ENCODE measurements around the gene CCRL2. TPM values are rescaled to one million over a fixed set of nuclear protein-coding genes. Genes with fewer than 3 reads are reported as not detected.

CCRL2 gene
- total and polyA plus RNA-seq, 11 donors: 0.70 to 8.1 (median 1.7) TPM

DNA sequence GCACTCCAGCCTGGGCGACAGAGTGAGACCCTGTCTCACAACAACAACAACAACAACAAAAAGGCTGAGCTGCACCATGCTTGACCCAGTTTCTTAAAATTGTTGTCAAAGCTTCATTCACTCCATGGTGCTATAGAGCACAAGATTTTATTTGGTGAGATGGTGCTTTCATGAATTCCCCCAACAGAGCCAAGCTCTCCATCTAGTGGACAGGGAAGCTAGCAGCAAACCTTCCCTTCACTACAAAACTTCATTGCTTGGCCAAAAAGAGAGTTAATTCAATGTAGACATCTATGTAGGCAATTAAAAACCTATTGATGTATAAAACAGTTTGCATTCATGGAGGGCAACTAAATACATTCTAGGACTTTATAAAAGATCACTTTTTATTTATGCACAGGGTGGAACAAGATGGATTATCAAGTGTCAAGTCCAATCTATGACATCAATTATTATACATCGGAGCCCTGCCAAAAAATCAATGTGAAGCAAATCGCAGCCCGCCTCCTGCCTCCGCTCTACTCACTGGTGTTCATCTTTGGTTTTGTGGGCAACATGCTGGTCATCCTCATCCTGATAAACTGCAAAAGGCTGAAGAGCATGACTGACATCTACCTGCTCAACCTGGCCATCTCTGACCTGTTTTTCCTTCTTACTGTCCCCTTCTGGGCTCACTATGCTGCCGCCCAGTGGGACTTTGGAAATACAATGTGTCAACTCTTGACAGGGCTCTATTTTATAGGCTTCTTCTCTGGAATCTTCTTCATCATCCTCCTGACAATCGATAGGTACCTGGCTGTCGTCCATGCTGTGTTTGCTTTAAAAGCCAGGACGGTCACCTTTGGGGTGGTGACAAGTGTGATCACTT is 34.3 kb upstream of the CCRL2 start:
- Histone ChIP-seq H3K9me3 (no peaks in the 10 kb centered on the region), H3K36me3 (no peaks in the 10 kb centered on the region), H3K4me1 (peaks cover 0 to 59% (median 0%) of the 10 kb centered on the region in 12 donors), H3K4me3 (peak overlapping the region in 2 of 12 donors; percentile 28 to 53), H3K27ac (no peak overlapping the region), H3K27me3 (peaks cover 0 to 22% (median 0%) of the 10 kb centered on the region in 9 donors)
- TF ChIP-seq, protein P1, sequence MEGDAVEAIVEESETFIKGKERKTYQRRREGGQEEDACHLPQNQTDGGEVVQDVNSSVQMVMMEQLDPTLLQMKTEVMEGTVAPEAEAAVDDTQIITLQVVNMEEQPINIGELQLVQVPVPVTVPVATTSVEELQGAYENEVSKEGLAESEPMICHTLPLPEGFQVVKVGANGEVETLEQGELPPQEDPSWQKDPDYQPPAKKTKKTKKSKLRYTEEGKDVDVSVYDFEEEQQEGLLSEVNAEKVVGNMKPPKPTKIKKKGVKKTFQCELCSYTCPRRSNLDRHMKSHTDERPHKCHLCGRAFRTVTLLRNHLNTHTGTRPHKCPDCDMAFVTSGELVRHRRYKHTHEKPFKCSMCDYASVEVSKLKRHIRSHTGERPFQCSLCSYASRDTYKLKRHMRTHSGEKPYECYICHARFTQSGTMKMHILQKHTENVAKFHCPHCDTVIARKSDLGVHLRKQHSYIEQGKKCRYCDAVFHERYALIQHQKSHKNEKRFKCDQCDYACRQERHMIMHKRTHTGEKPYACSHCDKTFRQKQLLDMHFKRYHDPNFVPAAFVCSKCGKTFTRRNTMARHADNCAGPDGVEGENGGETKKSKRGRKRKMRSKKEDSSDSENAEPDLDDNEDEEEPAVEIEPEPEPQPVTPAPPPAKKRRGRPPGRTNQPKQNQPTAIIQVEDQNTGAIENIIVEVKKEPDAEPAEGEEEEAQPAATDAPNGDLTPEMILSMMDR (IDR thresholded peaks at IDR 0.05): peak in 11 of 12 donors; percentile 13 to 48 (median 33)
- no peak for TF ChIP-seq POLR2A (IDR thresholded peaks at IDR 0.05)
- ATAC-seq (peak in 1 of 4 donors; percentile 48), DNase-seq (no peak)
- 88 to 92% (median 91%) methylated on average over 9 of the region's 9 CpGs for WGBS, 4 donors
- intact Hi-C loops (cut with DNase I): loop anchor here (5.0 to 10.0 kb wide), 9 partner anchors 52 to 608 kb away; partner anchors contain the start of gene CXCR6 (in 1 of the 10)

DNA sequence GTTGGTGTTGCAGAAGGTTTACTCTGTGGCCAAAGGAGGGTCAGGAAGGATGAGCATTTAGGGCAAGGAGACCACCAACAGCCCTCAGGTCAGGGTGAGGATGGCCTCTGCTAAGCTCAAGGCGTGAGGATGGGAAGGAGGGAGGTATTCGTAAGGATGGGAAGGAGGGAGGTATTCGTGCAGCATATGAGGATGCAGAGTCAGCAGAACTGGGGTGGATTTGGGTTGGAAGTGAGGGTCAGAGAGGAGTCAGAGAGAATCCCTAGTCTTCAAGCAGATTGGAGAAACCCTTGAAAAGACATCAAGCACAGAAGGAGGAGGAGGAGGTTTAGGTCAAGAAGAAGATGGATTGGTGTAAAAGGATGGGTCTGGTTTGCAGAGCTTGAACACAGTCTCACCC is 32.3 kb upstream of the CCRL2 start:
- H3K9me3 ChIP-seq: no peaks in the 10 kb centered on the region
- peak overlapping the region in 1 of 12 donors; percentile 19 for H3K4me3 ChIP-seq
- no peak for TF ChIP-seq POLR2A (IDR thresholded peaks at IDR 0.05)
- TF ChIP-seq, protein P1 (IDR thresholded peaks at IDR 0.05): no peak
- DNase-seq: no peak
- WGBS, 4 donors: 83 to 93% (median 86%) methylated on average over 3 of the region's 3 CpGs
- ATAC-seq: no peak
- H3K4me1 ChIP-seq: peaks cover 0 to 46% (median 0%) of the 10 kb centered on the region in 12 donors
- intact Hi-C loops (cut with DNase I): loop anchor here (5.0 to 10.0 kb wide), 10 partner anchors 50 to 610 kb away; partner anchors contain the start of gene CXCR6 (in 1 of the 10)
- no peaks in the 10 kb centered on the region for H3K36me3 ChIP-seq
- H3K27ac ChIP-seq: no peak overlapping the region
- H3K27me3 ChIP-seq: peaks cover 0 to 13% (median 0%) of the 10 kb centered on the region in 9 donors

DNA sequence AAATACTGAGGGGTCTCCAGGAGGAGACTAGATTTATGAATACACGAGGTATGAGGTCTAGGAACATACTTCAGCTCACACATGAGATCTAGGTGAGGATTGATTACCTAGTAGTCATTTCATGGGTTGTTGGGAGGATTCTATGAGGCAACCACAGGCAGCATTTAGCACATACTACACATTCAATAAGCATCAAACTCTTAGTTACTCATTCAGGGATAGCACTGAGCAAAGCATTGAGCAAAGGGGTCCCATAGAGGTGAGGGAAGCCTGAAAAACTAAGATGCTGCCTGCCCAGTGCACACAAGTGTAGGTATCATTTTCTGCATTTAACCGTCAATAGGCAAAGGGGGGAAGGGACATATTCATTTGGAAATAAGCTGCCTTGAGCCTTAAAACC is 31.8 kb upstream of the CCRL2 start:
- Histone ChIP-seq H3K4me1 (peaks cover 0 to 41% (median 0%) of the 10 kb centered on the region in 12 donors), H3K9me3 (no peaks in the 10 kb centered on the region), H3K36me3 (no peaks in the 10 kb centered on the region), H3K27ac (no peak overlapping the region), H3K27me3 (peaks cover 0 to 13% (median 0%) of the 10 kb centered on the region in 9 donors), H3K4me3 (peak overlapping the region in 1 of 12 donors; percentile 19)
- TF ChIP-seq POLR2A (IDR thresholded peaks at IDR 0.05): no peak
- TF ChIP-seq, protein P1 (IDR thresholded peaks at IDR 0.05): no peak
- DNase-seq (no peak), ATAC-seq (no peak)
- 75 to 82% (median 79%) methylated on average over 2 of the region's 2 CpGs for WGBS, 4 donors
- intact Hi-C loops (cut with DNase I): loop anchor here in 9 of 10 donors (5.0 to 10.0 kb wide), 8 partner anchors 50 to 610 kb away; partner anchors contain the start of gene CXCR6 (in 1 of the 9)

DNA sequence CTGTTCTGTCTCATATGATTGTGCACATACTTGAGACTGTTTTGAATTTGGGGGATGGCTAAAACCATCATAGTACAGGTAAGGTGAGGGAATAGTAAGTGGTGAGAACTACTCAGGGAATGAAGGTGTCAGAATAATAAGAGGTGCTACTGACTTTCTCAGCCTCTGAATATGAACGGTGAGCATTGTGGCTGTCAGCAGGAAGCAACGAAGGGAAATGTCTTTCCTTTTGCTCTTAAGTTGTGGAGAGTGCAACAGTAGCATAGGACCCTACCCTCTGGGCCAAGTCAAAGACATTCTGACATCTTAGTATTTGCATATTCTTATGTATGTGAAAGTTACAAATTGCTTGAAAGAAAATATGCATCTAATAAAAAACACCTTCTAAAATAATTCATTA is 31.2 kb upstream of the CCRL2 start:
- no peak for DNase-seq
- no peak for ATAC-seq
- Histone ChIP-seq H3K27me3 (peaks cover 0 to 13% (median 0%) of the 10 kb centered on the region in 9 donors), H3K36me3 (no peaks in the 10 kb centered on the region), H3K4me3 (no peak overlapping the region), H3K27ac (no peak overlapping the region), H3K9me3 (no peaks in the 10 kb centered on the region), H3K4me1 (peaks cover 0 to 41% (median under 1%) of the 10 kb centered on the region in 12 donors)
- intact Hi-C loops (cut with DNase I): loop anchor here in 9 of 10 donors (5.0 to 10.0 kb wide), 8 partner anchors 49 to 611 kb away; partner anchors contain the start of gene CXCR6 (in 1 of the 9)
- 17 to 28% (median 26%) methylated on average over 2 of the region's 2 CpGs for WGBS, 4 donors
- no peak for TF ChIP-seq POLR2A (IDR thresholded peaks at IDR 0.05)
- TF ChIP-seq, protein P1 (IDR thresholded peaks at IDR 0.05): no peak

All from heart left ventricle (tissue), 16 donors.